ENCODE results near the gene SETD6.

- TF ChIP-seq KAT7 (CRISPR knock-in tag; IDR thresholded peaks at IDR 0.05; ENCODE audit: borderline replicate concordance) = no peak
- no peak for TF ChIP-seq E2F4 (CRISPR knock-in tag; IDR thresholded peaks at IDR 0.05; ENCODE audit: borderline replicate concordance, low read depth)
- TF ChIP-seq CTCF (IDR thresholded peaks at IDR 0.05) = no peak
- no peak for TF ChIP-seq PRDM15 (CRISPR knock-in tag; IDR thresholded peaks at IDR 0.05)
- no peak for TF ChIP-seq STAT6 (CRISPR knock-in tag; conservative IDR thresholded peaks at IDR 0.05; ENCODE audit: low read depth)
- no peak for TF ChIP-seq ESRRA (CRISPR knock-in tag; IDR thresholded peaks at IDR 0.05; ENCODE audit: borderline replicate concordance)
Observed at GRCh38 chr16:58478427-58478826, 36.9 kb upstream of the SETD6 start.

Data from WTC11 (cell line).